HEK293 (cell line): ENCODE measurements around the gene PRKAG3.

Experiments used
- YY1 ChIP-seq: fragments of 450-650 bp; formaldehyde crosslinking; IDR thresholded peaks from 2 replicates; pipeline ENCODE4 v1.5.1; 2018; ENCODE audit warnings: missing biosample characterization, missing genetic modification characterization
- ZNF274 ChIP-seq, 2 experiments: fragments of 200-500 bp in 1 of 2; fragments of 450-650 bp in 1 of 2; sonication (Bioruptor generic) in 1 of 2; formaldehyde crosslinking in 1 of 2; IDR thresholded peaks; 2 replicates each; pipeline versions ENCODE4 v1.5.1 to v1.6.1; 2014 to 2016; ENCODE audit warnings: borderline replicate concordance in 1 of 2, inconsistent platforms in 1 of 2, low read length in 1 of 2, missing biosample characterization in 1 of 2, missing genetic modification characterization in 1 of 2

GRCh38 chr2:218822622-218823021 lies 9.0 kb downstream of the PRKAG3 start:
- TF ChIP-seq ZNF274 (IDR thresholded peaks at IDR 0.05; ENCODE audit: low read length) = no peak
- TF ChIP-seq ZNF274 (tag by site-specific recombination; IDR thresholded peaks at IDR 0.05; ENCODE audit: borderline replicate concordance) = no peak
- TF ChIP-seq YY1 (tag by site-specific recombination) = no peak
